IPS-15b (cell line): ENCODE results near the gene PTPRU.

Experiments used
- H3K27me3 ChIP-seq: one replicate; pipeline ENCODE4 v1.6.1; 2013; ENCODE audit warnings: low read length; ENCODE audit not compliant: control insufficient read depth, insufficient read depth
- H3K36me3 ChIP-seq: one replicate; pipeline ENCODE4 v1.6.1; 2013; ENCODE audit warnings: low read length; ENCODE audit not compliant: control insufficient read depth, insufficient read depth
- H3K4me1 ChIP-seq: one replicate; pipeline ENCODE4 v1.6.1; 2013; ENCODE audit warnings: mild to moderate bottlenecking, low read length; ENCODE audit not compliant: control insufficient read depth, insufficient read depth
- H3K4me3 ChIP-seq: one replicate; pipeline ENCODE4 v1.5.1; 2013; ENCODE audit warnings: low read depth, low read length
- H3K9ac ChIP-seq: one replicate; pipeline ENCODE4 v1.6.1; 2013; ENCODE audit warnings: low read depth, mild to moderate bottlenecking, low read length
- H3K9me3 ChIP-seq: one replicate; pipeline ENCODE4 v1.6.1; 2013; ENCODE audit warnings: mild to moderate bottlenecking, low read length; ENCODE audit not compliant: control insufficient read depth, insufficient read depth

PTPRU gene

DNA sequence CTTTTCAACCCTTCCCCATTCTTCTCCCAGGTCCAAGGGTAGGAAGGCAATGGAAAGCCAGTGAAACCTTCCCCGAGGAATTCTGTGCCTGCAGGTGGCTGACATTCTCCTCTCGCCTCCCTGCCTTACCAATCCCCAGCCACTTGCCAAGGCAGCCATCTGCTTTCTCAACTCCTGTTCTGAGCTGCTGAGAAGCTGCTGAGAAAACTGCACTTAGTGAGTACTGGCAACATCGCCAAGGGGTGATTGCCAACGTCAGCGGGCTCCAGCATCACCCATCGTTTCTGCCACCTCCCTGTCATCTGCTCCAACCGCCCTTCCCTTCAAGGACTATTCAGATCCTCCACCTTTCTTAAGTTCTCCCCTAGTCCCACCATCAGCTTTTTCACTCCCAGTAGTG, 106.0 kb downstream of the PTPRU start:
- H3K4me1 ChIP-seq: peaks cover 3% of the 10 kb centered on the region
- H3K9ac ChIP-seq: no peak overlapping the region
- no peaks in the 10 kb centered on the region for H3K27me3 ChIP-seq
- no peaks in the 10 kb centered on the region for H3K36me3 ChIP-seq
- no peaks in the 10 kb centered on the region for H3K9me3 ChIP-seq
- no peak overlapping the region for H3K4me3 ChIP-seq

DNA sequence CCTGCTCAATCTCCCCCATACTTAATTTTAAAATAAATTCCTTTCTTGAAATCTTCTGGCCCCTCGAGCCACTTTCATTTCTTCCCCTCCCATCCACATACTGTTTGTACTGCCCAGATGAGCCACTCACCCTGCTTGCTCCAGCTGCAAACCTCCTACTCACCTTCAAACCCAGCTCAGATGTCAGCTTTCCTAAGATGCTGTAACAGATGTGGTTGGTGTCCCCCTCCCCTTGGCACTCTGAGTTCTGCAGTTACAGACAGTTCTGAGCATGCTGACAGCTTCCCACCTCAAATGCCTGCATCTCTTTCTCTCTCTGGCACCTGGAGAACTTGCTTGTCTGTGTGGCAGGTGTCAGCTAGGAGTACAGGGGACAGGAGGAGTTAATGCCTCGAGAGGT, 106.7 kb downstream of the PTPRU start:
- Histone ChIP-seq H3K9me3 (no peaks in the 10 kb centered on the region), H3K27me3 (no peaks in the 10 kb centered on the region), H3K4me1 (peaks cover 3% of the 10 kb centered on the region), H3K4me3 (no peak overlapping the region), H3K36me3 (no peaks in the 10 kb centered on the region), H3K9ac (no peak overlapping the region)

DNA sequence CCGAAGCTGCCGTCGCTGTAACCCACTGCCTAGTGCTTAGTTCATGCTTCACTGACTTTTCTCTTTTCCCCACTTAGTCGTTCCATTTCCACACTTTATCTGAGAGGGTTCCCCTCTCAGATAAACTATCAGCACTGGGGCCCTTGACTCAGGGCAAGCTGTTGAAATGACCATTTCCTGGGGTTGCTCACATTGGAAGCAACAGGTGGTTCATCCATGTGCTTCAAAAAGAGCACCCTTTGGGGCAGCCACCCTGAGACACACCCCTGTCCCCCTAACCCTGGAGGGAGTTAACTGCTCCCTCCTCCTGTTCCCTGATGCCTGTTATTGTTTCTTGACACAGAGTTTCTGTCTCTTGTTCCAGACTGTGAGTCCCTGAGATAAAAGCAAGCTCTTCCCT, 107.2 kb downstream of the PTPRU start:
- Histone ChIP-seq H3K27me3 (no peaks in the 10 kb centered on the region), H3K4me3 (no peak overlapping the region), H3K36me3 (no peaks in the 10 kb centered on the region), H3K4me1 (peaks cover 3% of the 10 kb centered on the region), H3K9ac (no peak overlapping the region), H3K9me3 (no peaks in the 10 kb centered on the region)

DNA sequence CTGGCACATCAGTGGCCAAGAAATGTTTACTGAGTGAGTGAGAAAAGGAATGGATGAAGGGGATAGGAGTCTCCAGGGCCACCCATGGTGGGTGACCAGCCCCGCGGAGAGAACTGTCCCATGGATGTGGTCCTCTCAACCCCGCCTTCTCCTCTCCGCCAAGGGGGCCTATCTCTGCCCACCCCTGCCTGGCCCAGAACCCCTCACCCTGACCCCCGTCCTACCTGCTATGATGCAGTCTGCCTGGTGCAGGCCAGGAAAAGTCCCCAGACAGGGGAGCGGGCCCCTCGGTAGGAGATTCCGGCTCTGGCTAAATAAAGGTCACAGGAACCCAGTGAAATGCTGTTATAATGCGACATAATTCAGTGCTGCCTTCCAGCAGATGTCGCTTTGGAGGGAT, 107.6 kb downstream of the PTPRU start:
- Histone ChIP-seq H3K9me3 (no peaks in the 10 kb centered on the region), H3K9ac (no peak overlapping the region), H3K4me3 (no peak overlapping the region), H3K36me3 (no peaks in the 10 kb centered on the region), H3K4me1 (peaks cover 3% of the 10 kb centered on the region), H3K27me3 (no peaks in the 10 kb centered on the region)

DNA sequence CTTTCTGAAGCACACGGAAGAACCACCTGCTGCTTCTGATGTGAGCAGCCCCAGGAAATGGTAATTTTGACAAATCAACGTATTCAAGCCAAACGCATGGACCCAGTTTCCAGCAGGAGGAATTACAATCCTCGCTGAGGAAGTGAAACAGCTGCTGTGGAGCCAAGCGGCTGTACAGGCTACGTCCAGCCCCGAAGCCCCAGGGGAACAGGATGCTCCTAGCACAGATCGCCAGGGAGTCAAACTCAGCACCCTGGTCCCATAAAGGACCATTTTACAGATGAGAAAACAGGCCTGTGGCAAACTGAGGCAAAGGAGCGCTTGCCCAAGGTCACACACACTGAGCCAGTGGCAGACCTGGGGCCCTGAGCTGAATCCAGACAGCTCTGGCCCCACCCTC, 108.0 kb downstream of the PTPRU start:
- H3K9me3 ChIP-seq: no peaks in the 10 kb centered on the region
- H3K9ac ChIP-seq: no peak overlapping the region
- no peak overlapping the region for H3K4me3 ChIP-seq
- H3K27me3 ChIP-seq: no peaks in the 10 kb centered on the region
- no peaks in the 10 kb centered on the region for H3K36me3 ChIP-seq
- H3K4me1 ChIP-seq: peaks cover 3% of the 10 kb centered on the region

DNA sequence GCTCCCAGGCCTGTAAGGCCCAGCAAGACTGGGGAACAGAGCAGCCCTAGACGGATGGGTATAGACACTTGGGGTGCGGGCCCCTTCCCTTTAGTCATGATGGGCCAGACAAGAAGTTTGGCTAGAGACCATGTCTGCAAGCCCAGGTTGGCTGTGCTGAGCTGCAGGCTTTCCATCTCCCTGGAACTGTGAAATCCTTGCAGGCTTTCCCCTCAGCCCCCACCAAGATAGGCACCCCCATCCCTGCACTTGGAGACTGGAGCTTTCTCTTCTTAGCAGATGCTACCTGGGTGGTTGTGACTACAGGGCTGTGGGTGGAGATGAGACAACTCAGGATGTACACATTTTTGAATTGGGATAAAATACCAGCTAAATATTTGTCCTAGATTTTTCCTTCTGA, 110.3 kb downstream of the PTPRU start:
- H3K4me3 ChIP-seq: no peak overlapping the region
- H3K9me3 ChIP-seq: no peaks in the 10 kb centered on the region
- no peak overlapping the region for H3K9ac ChIP-seq
- no peaks in the 10 kb centered on the region for H3K36me3 ChIP-seq
- H3K27me3 ChIP-seq: peaks cover 2% of the 10 kb centered on the region
- peaks cover 2% of the 10 kb centered on the region for H3K4me1 ChIP-seq

DNA sequence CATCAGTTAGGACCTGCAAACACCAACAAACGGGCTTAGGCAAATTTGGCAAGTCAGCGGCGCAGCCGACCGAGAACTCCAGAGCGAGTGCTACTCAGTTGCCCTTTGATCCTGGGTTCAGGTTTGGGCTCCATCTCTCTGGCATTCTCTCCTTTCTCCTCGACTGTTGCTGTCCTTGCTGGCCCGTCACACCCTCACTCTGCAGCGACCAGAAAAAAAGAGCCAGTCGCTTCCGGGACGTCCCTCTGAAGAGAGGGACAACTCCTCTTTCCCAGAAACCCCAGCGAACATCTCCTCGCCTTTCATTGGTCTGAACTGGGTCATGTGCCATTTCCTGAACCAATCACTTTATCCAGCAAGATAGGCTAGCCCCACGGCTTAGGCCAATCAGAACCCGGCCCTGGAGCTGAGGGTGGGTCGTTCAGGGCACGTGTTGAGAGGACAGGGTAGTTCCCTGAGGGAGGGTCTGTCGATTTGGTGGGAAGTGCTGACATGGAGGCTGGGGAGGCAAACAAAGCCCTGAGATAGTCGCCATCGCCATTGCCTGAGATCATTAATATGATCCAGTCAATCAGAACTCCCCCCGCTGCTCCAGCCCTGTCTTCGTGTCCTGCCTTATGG, 113.7 kb downstream of the PTPRU start:
- Histone ChIP-seq H3K9ac (no peak overlapping the region), H3K4me3 (no peak overlapping the region), H3K9me3 (no peaks in the 10 kb centered on the region), H3K36me3 (no peaks in the 10 kb centered on the region), H3K27me3 (peaks cover 7% of the 10 kb centered on the region), H3K4me1 (no peaks in the 10 kb centered on the region)

DNA sequence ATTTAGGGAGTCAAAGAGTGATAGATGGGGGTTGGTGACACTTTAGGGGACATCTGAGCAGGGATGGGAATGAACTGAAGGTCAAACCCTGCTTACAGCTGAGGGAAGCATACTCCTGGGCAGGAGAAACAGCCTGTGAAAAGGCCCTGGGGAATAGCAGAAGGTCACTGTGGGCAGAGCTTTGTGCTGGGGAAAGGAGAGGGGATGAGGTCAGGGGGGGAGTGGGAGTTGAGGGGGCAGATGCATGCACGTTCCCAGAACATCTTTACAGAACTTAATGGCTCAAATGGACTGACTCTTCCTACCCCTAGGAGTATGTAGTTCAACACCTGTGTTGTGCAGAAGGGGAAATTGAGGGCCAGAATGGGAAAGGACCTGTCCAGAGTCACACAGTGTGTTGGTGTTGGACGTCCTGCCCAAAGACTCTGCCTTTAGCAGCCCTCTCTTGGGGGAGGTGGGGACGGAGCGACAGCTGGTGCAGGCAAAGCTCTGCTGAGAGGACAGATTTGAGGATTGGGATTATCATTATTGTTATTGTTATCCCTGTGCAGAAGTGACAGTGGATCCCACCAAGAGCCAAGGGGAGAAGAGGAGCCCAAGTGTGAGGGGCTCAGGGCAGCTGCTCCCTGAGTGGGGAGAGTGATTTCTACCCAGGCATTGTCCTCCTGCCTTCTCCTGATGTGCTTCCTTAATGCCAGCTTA, 116.5 kb downstream of the PTPRU start:
- Histone ChIP-seq H3K4me3 (no peak overlapping the region), H3K4me1 (no peaks in the 10 kb centered on the region), H3K9ac (no peak overlapping the region), H3K9me3 (no peaks in the 10 kb centered on the region), H3K36me3 (no peaks in the 10 kb centered on the region), H3K27me3 (peaks cover 9% of the 10 kb centered on the region)

DNA sequence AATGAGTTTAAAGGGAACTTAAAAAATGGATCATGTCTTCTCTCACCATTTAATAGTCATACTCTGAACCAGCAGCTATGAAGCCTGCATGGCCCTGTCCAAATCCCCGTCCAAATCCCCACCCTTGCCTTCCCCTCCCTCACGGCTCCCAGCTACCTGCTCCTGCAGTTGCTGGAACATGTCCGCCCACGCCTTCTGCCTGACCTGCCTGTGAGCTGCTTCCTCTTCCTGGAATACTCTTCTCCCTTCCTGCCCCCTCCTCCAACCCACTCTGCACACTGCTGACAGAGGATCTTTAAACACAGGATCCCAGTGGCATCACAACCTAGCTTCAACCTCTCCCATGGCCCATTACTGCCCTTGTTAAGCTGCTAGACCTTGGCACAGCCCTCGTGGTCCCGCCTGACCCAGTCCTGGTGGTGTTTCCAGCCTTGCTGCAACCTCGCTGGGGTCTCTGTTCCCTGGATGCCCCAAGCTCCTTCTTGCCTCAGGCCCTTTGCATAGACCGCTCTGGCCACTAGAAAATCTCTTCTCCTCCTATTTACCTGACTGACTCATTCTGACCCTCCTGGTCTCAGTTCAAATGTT, 118.3 kb downstream of the PTPRU start:
- Histone ChIP-seq H3K4me1 (no peaks in the 10 kb centered on the region), H3K27me3 (peaks cover 9% of the 10 kb centered on the region)

DNA sequence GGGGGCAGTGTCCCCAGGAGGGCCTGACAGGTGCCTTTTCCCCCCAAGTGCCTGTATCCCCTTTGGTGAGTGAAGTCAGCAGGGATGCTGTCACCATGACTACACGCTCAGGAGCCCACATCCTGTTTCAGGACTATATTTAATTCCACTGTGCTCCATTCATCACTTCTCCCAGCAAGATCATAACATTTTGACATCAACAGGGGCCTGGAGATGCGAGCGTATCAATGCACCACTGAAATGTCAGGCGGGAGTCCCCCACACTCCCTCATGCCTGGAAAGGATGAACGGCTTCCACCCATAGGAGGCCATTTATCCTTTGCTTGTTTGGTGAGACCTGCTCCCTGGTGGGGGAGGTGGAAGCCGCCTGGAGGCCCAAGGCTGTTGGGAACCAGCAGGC, 119.1 kb downstream of the PTPRU start:
- Histone ChIP-seq H3K9ac (no peak overlapping the region), H3K4me1 (no peaks in the 10 kb centered on the region), H3K4me3 (no peak overlapping the region), H3K36me3 (no peaks in the 10 kb centered on the region), H3K9me3 (no peaks in the 10 kb centered on the region), H3K27me3 (peaks cover 9% of the 10 kb centered on the region)

More for the DNA sequence above, 118.3 kb downstream of the PTPRU start:
- Histone ChIP-seq H3K36me3 (no peaks in the 10 kb centered on the region), H3K4me3 (no peak overlapping the region), H3K9ac (no peak overlapping the region), H3K9me3 (no peaks in the 10 kb centered on the region)

DNA sequence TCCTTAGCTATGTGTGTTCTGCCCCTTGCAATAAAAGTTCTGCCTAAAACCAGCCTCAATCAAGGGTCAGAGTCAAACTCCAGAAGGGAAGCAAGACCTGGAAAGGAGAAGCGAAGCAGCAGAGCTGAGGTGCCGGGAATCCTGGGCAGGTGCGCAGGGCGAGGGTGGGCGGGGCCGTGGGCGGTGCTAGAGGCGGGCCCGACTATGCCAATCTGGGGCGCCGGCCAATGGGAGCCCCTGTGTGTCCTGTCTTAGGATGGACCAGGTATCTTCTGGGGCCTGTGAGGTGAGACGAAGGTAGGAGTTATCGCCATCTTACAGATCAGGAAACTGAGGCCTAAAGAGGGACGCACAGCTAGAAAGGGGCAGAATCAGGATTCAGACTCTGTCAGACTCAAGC, 120.3 kb downstream of the PTPRU start:
- H3K36me3 ChIP-seq: no peaks in the 10 kb centered on the region
- H3K9me3 ChIP-seq: no peaks in the 10 kb centered on the region
- no peak overlapping the region for H3K9ac ChIP-seq
- H3K4me3 ChIP-seq: no peak overlapping the region
- peaks cover 7% of the 10 kb centered on the region for H3K27me3 ChIP-seq
- no peaks in the 10 kb centered on the region for H3K4me1 ChIP-seq

DNA sequence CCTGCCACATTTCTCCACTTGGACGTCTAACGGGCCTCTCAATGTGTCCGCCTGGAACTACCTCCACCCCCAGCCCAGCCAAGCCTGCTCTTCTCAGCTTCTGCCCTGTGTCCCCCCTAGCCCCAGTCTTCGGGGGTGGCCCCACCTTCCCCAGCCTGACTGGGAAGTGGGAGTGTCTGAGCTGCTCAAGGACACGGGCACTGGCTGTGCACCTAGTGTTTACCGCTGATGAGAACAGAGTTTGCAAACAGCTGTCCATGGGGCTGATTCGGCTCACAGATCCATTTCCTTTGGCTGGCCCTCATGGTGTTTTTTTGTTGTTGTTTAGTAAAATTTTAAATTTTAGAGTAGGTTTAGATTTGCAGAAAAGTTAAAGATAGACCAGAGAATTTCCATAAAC, 121.1 kb downstream of the PTPRU start:
- Histone ChIP-seq H3K9ac (no peak overlapping the region), H3K36me3 (no peaks in the 10 kb centered on the region), H3K27me3 (peaks cover 2% of the 10 kb centered on the region), H3K9me3 (no peaks in the 10 kb centered on the region), H3K4me3 (no peak overlapping the region), H3K4me1 (no peaks in the 10 kb centered on the region)
